PC-9 (cell line): ENCODE data around the gene CCDC92. TPM values are rescaled to one million over a fixed set of nuclear protein-coding genes. Genes with fewer than 3 reads are reported as not detected.

Experiments used
- BruUV-seq: library from RNA; stranded (reverse); fragments of 400-500 nt; replicated peaks from 2 replicates; lab custom pipeline; 2021; lab: Mats Ljungman, UMichigan
- CTCF ChIA-PET: fragments of 300-600 bp; sonication (Branson Sonifier 250); formaldehyde crosslinking; loops from one replicate; lab custom pipeline; 2022; ENCODE audit warnings: antibody characterized with exemption; lab: Charles Lee
- POLR2A ChIA-PET: fragments of 300-600 bp; sonication (Branson Sonifier 250); formaldehyde crosslinking; loops from one replicate; lab custom pipeline; 2022; ENCODE audit warnings: antibody characterized with exemption; ENCODE audit not compliant: unreplicated experiment; lab: Charles Lee
- DNase-seq, 2 experiments: peaks; one replicate each; pipeline versions ENCODE4 v3.0.0 to v3.0.0-alpha.2; 2015 to 2022; ENCODE audit warnings: mixed read lengths in 1 of 2
- H2AFZ ChIP-seq: fragments of 200-600 bp; sonication (generic); 2 replicates; pipeline ENCODE4 v1.8.1; 2017; ENCODE audit warnings: antibody characterized with exemption
- H3F3A ChIP-seq: fragments of 200-600 bp; sonication (generic); 2 replicates; pipeline ENCODE4 v1.8.1; 2017; ENCODE audit warnings: antibody characterized with exemption, mild to moderate bottlenecking, low read depth; ENCODE audit not compliant: insufficient read depth
- H3K27ac ChIP-seq: fragments of 200-600 bp; sonication (generic); 2 replicates; pipeline ENCODE4 v1.6.1; 2016; ENCODE audit warnings: mixed run types
- H3K27me3 ChIP-seq: fragments of 200-600 bp; sonication (generic); 2 replicates; pipeline ENCODE4 v1.6.1; 2016; ENCODE audit warnings: low read depth, mixed run types; ENCODE audit not compliant: insufficient read depth
- H3K36me3 ChIP-seq: fragments of 200-600 bp; sonication (generic); 2 replicates; pipeline ENCODE4 v1.6.1; 2016; ENCODE audit warnings: low read depth, mixed run types
- H3K4me1 ChIP-seq: fragments of 200-600 bp; sonication (generic); replicated peaks from 2 replicates; pipeline ENCODE4 v1.6.1; 2016; ENCODE audit warnings: mixed run types; ENCODE audit not compliant: insufficient read depth
- H3K4me2 ChIP-seq: fragments of 200-600 bp; sonication (generic); 2 replicates; pipeline ENCODE4 v1.6.1; 2017; ENCODE audit warnings: mixed run types
- H3K4me3 ChIP-seq: fragments of 200-600 bp; sonication (generic); 2 replicates; pipeline ENCODE4 v1.6.1; 2016; ENCODE audit warnings: mixed run types
- H3K79me2 ChIP-seq: fragments of 200-600 bp; sonication (generic); 2 replicates; pipeline ENCODE4 v1.6.1; 2017; ENCODE audit warnings: low read depth, mixed run types
- H3K9me2 ChIP-seq: fragments of 200-600 bp; sonication (generic); 2 replicates; pipeline ENCODE4 v1.8.1; 2017; ENCODE audit warnings: mild to moderate bottlenecking; ENCODE audit not compliant: insufficient read depth
- H3K9me3 ChIP-seq: fragments of 200-600 bp; sonication (generic); 2 replicates; pipeline ENCODE4 v1.8.1; 2016; ENCODE audit warnings: low read depth; ENCODE audit not compliant: insufficient read depth
- H4K20me1 ChIP-seq: fragments of 200-600 bp; sonication (generic); 2 replicates; pipeline ENCODE4 v1.8.1; 2017; ENCODE audit not compliant: insufficient read depth
- EZH2 ChIP-seq: fragments of 200-600 bp; sonication (generic); IDR thresholded peaks from 2 replicates; pipeline ENCODE4 v1.8.0; 2017; ENCODE audit warnings: antibody characterized with exemption, low read depth
- intact Hi-C: fragments of 100-400 bp; cut with micrococcal nuclease; formaldehyde crosslinking; loops from one replicate; pipeline ENCODE4 v1.10.0; 2022; ENCODE audit not compliant: unreplicated experiment
- total RNA-seq: library from RNA; stranded (reverse); gene quantifications from 2 replicates; pipeline ENCODE4 v1.2.3, GENCODE V29; 2021
- TF ChIP-seq, protein P1 (sequence below): fragments of 200-600 bp; sonication (generic); conservative IDR thresholded peaks from 2 replicates; pipeline ENCODE4 v1.6.1; 2017; ENCODE audit warnings: mixed run types, antibody characterized with exemption, mild to moderate bottlenecking, moderate library complexity

CCDC92 gene
- total RNA-seq, 1 experiment from 2014 or later, result 28.0 TPM

DNA sequence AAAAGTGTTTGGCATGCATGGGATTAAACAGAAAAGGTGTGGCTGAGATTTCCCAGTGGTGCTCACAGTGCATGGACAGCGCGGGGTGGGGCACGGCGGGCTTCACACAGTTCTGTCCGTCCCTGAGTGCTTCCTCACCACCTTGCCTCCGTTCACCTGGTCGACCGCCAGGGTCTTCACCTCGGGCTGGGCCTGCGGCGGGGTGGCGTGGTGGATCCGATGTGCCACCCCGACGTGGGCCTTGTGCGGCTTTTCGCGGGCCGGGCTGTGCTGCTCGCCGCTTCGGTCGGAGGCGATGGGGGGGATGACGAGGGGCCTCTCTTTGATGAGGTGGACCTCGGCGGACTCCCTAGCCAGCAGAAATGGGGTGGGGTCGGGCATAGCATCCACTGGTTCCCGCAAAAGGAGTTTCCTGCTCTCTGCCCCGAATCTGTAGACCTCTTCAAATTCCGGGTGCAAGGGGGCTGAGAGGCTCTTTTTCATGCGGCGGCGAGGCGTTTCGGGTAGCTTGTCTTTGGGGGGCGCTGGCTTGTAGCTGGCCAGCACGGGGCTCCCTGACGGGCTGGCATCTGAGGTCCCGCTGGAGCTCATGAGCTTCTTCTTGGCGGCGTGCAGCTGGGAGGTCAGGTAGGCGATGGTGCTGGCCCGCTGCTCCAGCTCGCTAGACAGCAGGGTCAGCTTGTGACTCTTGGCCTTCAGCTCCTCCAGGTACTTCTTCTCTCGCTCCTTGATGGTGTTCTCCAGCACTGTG is 35.5 kb downstream of the CCDC92 start:
- H3F3A ChIP-seq, result no peaks in the 10 kb centered on the region
- POLR2A ChIA-PET, result no interaction called here
- no peak for DNase-seq
- no peak overlapping the region for H3K27ac ChIP-seq
- H2AFZ ChIP-seq, result no peak overlapping the region
- no peak overlapping the region for H3K4me2 ChIP-seq
- H4K20me1 ChIP-seq, result no peaks in the 10 kb centered on the region
- no peaks in the 10 kb centered on the region for H3K79me2 ChIP-seq
- H3K4me1 ChIP-seq, result no peaks in the 10 kb centered on the region
- intact Hi-C loops, result no loop called here
- no peaks in the 10 kb centered on the region for H3K36me3 ChIP-seq
- H3K9me2 ChIP-seq, result no peaks in the 10 kb centered on the region
- peaks cover 20% of the 10 kb centered on the region for H3K27me3 ChIP-seq
- TF ChIP-seq, protein P1, sequence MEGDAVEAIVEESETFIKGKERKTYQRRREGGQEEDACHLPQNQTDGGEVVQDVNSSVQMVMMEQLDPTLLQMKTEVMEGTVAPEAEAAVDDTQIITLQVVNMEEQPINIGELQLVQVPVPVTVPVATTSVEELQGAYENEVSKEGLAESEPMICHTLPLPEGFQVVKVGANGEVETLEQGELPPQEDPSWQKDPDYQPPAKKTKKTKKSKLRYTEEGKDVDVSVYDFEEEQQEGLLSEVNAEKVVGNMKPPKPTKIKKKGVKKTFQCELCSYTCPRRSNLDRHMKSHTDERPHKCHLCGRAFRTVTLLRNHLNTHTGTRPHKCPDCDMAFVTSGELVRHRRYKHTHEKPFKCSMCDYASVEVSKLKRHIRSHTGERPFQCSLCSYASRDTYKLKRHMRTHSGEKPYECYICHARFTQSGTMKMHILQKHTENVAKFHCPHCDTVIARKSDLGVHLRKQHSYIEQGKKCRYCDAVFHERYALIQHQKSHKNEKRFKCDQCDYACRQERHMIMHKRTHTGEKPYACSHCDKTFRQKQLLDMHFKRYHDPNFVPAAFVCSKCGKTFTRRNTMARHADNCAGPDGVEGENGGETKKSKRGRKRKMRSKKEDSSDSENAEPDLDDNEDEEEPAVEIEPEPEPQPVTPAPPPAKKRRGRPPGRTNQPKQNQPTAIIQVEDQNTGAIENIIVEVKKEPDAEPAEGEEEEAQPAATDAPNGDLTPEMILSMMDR, result no peak
- TF ChIP-seq EZH2, result no peak
- CTCF ChIA-PET, result no interaction called here
- no peak overlapping the region for H3K4me3 ChIP-seq
- BruUV-seq, result TSS peak; percentile 33
- no peaks in the 10 kb centered on the region; the same call in 1 of the 2 replicates for H3K9me3 ChIP-seq

DNA sequence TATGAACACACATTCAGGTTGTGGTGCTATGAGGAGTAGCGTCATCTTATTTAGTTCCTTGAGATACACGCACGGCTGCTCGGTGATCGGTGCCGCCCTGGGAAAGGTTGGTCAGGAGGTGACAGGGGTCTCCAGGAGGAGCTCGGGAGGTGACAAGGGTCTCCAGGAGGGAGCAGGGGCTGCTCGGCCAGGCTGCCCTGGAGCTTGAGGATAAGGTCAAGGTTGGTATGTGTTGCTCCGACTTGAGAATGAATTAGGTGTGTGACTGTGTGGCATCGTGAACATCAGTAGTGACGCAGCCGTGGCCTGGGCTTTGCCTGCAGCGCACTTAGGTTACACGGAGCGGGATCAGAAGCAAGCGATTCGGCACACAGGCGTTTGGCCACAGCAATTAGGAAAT is 36.2 kb downstream of the CCDC92 start:
- Histone ChIP-seq H3K27ac (no peak overlapping the region), H3K4me1 (no peaks in the 10 kb centered on the region), H3K4me3 (no peak overlapping the region), H3F3A (no peaks in the 10 kb centered on the region), H3K9me2 (no peaks in the 10 kb centered on the region), H2AFZ (no peak overlapping the region), H3K79me2 (no peaks in the 10 kb centered on the region), H3K27me3 (peaks cover 27% of the 10 kb centered on the region), H3K4me2 (no peak overlapping the region), H3K36me3 (no peaks in the 10 kb centered on the region), H3K9me3 (no peaks in the 10 kb centered on the region), H4K20me1 (no peaks in the 10 kb centered on the region)
- TF ChIP-seq, protein P1, result no peak
- TF ChIP-seq EZH2, result no peak
- ChIA-PET CTCF (no interaction called here), POLR2A (no interaction called here)
- BruUV-seq, result no TSS peak
- intact Hi-C loops, result no loop called here
- DNase-seq, result no peak

- no peak for TF ChIP-seq EZH2
- TF ChIP-seq, protein P1, result no peak
- BruUV-seq, result no TSS peak
- H3K36me3 ChIP-seq, result no peaks in the 10 kb centered on the region
Observed at GRCh38 chr12:123935956-123936355, 36.7 kb downstream of the CCDC92 start.

More at GRCh38 chr12:123935956-123936355, 36.7 kb downstream of the CCDC92 start:
- Histone ChIP-seq H3K4me3 (no peak overlapping the region), H3K79me2 (no peaks in the 10 kb centered on the region), H3K27me3 (peaks cover 32% of the 10 kb centered on the region), H3K4me2 (no peak overlapping the region), H3F3A (no peaks in the 10 kb centered on the region), H4K20me1 (no peaks in the 10 kb centered on the region), H3K4me1 (no peaks in the 10 kb centered on the region), H3K9me3 (no peaks in the 10 kb centered on the region), H3K27ac (no peak overlapping the region), H3K9me2 (no peaks in the 10 kb centered on the region), H2AFZ (no peak overlapping the region)
- ChIA-PET POLR2A (no interaction called here), CTCF (no interaction called here)
- DNase-seq, result no peak
- intact Hi-C loops, result no loop called here
